SK-N-SH treated with all-trans-retinoic acid at 6 μM for 48 hours (cell line): ENCODE data around the gene PAX3.

Experiments
- ATAC-seq: fragments of 200-7000 bp; cut with Tn5 transposase; 3 replicates; pipeline ENCODE4 v1.9.1; 2020; ENCODE audit warnings: mild to moderate bottlenecking, moderate library complexity
- ARNTL ChIP-seq: fragments of 450-650 bp; formaldehyde crosslinking; IDR thresholded peaks from 2 replicates; pipeline ENCODE4 v1.5.0; 2020; ENCODE audit warnings: low read depth, mild to moderate bottlenecking, moderate library complexity, borderline replicate concordance
- BACH2 ChIP-seq: fragments of 250-450 bp; sonication (Bioruptor Pico); IDR thresholded peaks from 2 replicates; pipeline ENCODE4 v1.9.0; 2021; ENCODE audit warnings: mild to moderate bottlenecking, borderline replicate concordance
- CREB5 ChIP-seq: fragments of 250-450 bp; sonication (Bioruptor Pico); IDR thresholded peaks from 2 replicates; pipeline ENCODE4 v1.5.1; 2020; ENCODE audit warnings: low read depth, mild to moderate bottlenecking, moderate library complexity
- CSDC2 ChIP-seq: fragments of 250-450 bp; sonication (Bioruptor Pico); IDR thresholded peaks from 2 replicates; pipeline ENCODE4 v1.5.0; 2020; ENCODE audit warnings: mild to moderate bottlenecking, moderate library complexity
- CSRNP3 ChIP-seq: fragments of 250-450 bp; sonication (Bioruptor Pico); IDR thresholded peaks from 2 replicates; pipeline ENCODE4 v1.5.1; 2021; ENCODE audit warnings: mild to moderate bottlenecking, moderate library complexity
- ESRRG ChIP-seq: fragments of 250-450 bp; sonication (Bioruptor Pico); IDR thresholded peaks from 2 replicates; pipeline ENCODE4 v1.6.1; 2021; ENCODE audit warnings: mild to moderate bottlenecking
- ISL1 ChIP-seq: fragments of 250-450 bp; sonication (Bioruptor Pico); IDR thresholded peaks from 2 replicates; pipeline ENCODE4 v2.1.2; 2022; ENCODE audit warnings: mild to moderate bottlenecking, moderate library complexity
- OSR1 ChIP-seq: fragments of 250-450 bp; sonication (Bioruptor Pico); IDR thresholded peaks from 2 replicates; pipeline ENCODE4 v1.8.0; 2022; ENCODE audit warnings: moderate library complexity, mild to moderate bottlenecking, inconsistent platforms
- PPARA ChIP-seq: fragments of 250-450 bp; sonication (Bioruptor Pico); IDR thresholded peaks from 2 replicates; pipeline ENCODE4 v1.5.0; 2020; ENCODE audit warnings: mild to moderate bottlenecking, borderline replicate concordance
- RARB ChIP-seq: fragments of 250-450 bp; sonication (Bioruptor Pico); IDR thresholded peaks from 2 replicates; pipeline ENCODE4 v1.8.0; 2021; ENCODE audit warnings: mild to moderate bottlenecking, moderate library complexity
- SNAI2 ChIP-seq: fragments of 250-450 bp; sonication (Bioruptor Pico); IDR thresholded peaks from 2 replicates; pipeline ENCODE4 v1.5.0; 2020; ENCODE audit warnings: mild to moderate bottlenecking, moderate library complexity
- TCF4 ChIP-seq: fragments of 250-450 bp; sonication (Bioruptor Pico); IDR thresholded peaks from 2 replicates; pipeline ENCODE4 v1.8.0; 2021; ENCODE audit warnings: mild to moderate bottlenecking, moderate library complexity, borderline replicate concordance
- TOX ChIP-seq: fragments of 250-450 bp; sonication (Bioruptor Pico); IDR thresholded peaks from 2 replicates; pipeline ENCODE4 v1.8.0; 2021; ENCODE audit warnings: mild to moderate bottlenecking, moderate library complexity, borderline replicate concordance
- ZC3H10 ChIP-seq: fragments of 250-450 bp; sonication (Bioruptor Pico); IDR thresholded peaks from 2 replicates; pipeline ENCODE4 v1.5.1; 2021; ENCODE audit warnings: mild to moderate bottlenecking, moderate library complexity
- ZFP3 ChIP-seq: fragments of 250-450 bp; sonication (Bioruptor Pico); IDR thresholded peaks from 2 replicates; pipeline ENCODE4 v1.5.0; 2020; ENCODE audit warnings: mild to moderate bottlenecking, moderate library complexity
- ZFP30 ChIP-seq: fragments of 450-650 bp; formaldehyde crosslinking; IDR thresholded peaks from 2 replicates; pipeline ENCODE4 v1.5.0; 2022; ENCODE audit warnings: mild to moderate bottlenecking, moderate library complexity
- ZNF70 ChIP-seq: fragments of 450-650 bp; formaldehyde crosslinking; IDR thresholded peaks from 2 replicates; pipeline ENCODE4 v1.5.0; 2020; ENCODE audit warnings: mild to moderate bottlenecking, moderate library complexity
- ZNF8 ChIP-seq: fragments of 450-650 bp; formaldehyde crosslinking; IDR thresholded peaks from 2 replicates; pipeline ENCODE4 v1.5.0; 2020; ENCODE audit warnings: mild to moderate bottlenecking, moderate library complexity
- TF ChIP-seq, protein P1 (sequence below): fragments of 250-450 bp; sonication (Bioruptor Pico); IDR thresholded peaks from 2 replicates; pipeline ENCODE4 v1.8.0; 2021; ENCODE audit warnings: low read depth, mild to moderate bottlenecking, moderate library complexity, borderline replicate concordance
- TF ChIP-seq, protein P2 (sequence below): fragments of 250-450 bp; sonication (Bioruptor Pico); IDR thresholded peaks from 2 replicates; pipeline ENCODE4 v1.8.0; 2020; ENCODE audit warnings: mild to moderate bottlenecking, moderate library complexity, borderline replicate concordance
- TF ChIP-seq, protein P3 (sequence below): fragments of 250-450 bp; sonication (Bioruptor Pico); IDR thresholded peaks from 2 replicates; pipeline ENCODE4 v1.5.0; 2020; ENCODE audit warnings: mild to moderate bottlenecking, moderate library complexity

Gene PAX3

DNA sequence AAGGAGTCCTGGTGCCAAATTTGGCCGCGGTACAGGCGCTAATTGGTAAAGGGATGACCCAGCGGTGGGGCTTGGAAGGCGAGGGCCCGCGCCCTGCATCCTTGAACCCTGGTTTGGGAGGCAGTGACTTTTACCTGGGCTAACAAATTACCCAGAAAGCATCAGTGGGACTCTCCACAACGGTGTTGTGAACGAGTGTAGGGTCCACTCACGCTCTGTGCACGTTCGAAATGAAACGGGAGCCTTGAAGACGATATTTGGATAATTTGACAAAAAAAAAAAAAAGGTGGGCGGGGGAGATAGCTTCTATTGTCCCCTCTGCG lies 3.0 kb upstream of the PAX3 start (continued):
- TF ChIP-seq, protein P1, sequence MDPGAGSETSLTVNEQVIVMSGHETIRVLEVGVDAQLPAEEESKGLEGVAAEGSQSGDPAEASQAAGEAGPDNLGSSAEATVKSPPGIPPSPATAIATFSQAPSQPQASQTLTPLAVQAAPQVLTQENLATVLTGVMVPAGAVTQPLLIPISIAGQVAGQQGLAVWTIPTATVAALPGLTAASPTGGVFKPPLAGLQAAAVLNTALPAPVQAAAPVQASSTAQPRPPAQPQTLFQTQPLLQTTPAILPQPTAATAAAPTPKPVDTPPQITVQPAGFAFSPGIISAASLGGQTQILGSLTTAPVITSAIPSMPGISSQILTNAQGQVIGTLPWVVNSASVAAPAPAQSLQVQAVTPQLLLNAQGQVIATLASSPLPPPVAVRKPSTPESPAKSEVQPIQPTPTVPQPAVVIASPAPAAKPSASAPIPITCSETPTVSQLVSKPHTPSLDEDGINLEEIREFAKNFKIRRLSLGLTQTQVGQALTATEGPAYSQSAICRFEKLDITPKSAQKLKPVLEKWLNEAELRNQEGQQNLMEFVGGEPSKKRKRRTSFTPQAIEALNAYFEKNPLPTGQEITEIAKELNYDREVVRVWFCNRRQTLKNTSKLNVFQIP (CRISPR knock-in tag) = no peak
- TF ChIP-seq CSRNP3 (CRISPR knock-in tag) (no peak), ZNF8 (CRISPR knock-in tag) (no peak), ZFP30 (CRISPR knock-in tag) (no peak), ISL1 (CRISPR knock-in tag) (no peak)

- TF ChIP-seq, protein P2, sequence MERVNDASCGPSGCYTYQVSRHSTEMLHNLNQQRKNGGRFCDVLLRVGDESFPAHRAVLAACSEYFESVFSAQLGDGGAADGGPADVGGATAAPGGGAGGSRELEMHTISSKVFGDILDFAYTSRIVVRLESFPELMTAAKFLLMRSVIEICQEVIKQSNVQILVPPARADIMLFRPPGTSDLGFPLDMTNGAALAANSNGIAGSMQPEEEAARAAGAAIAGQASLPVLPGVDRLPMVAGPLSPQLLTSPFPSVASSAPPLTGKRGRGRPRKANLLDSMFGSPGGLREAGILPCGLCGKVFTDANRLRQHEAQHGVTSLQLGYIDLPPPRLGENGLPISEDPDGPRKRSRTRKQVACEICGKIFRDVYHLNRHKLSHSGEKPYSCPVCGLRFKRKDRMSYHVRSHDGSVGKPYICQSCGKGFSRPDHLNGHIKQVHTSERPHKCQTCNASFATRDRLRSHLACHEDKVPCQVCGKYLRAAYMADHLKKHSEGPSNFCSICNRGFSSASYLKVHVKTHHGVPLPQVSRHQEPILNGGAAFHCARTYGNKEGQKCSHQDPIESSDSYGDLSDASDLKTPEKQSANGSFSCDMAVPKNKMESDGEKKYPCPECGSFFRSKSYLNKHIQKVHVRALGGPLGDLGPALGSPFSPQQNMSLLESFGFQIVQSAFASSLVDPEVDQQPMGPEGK (CRISPR knock-in tag) = no peak
- no peak for TF ChIP-seq TCF4 (CRISPR knock-in tag)
- TF ChIP-seq ZNF8 (CRISPR knock-in tag) = no peak
- no peak for TF ChIP-seq ISL1 (CRISPR knock-in tag)
- no peak for TF ChIP-seq ESRRG (CRISPR knock-in tag)
- no peak for TF ChIP-seq OSR1 (CRISPR knock-in tag)
- no peak for TF ChIP-seq ZNF70 (CRISPR knock-in tag)
- TF ChIP-seq PPARA (CRISPR knock-in tag) = no peak
- TF ChIP-seq SNAI2 (CRISPR knock-in tag) = no peak
- no peak for TF ChIP-seq ZC3H10 (CRISPR knock-in tag)
- no peak for TF ChIP-seq BACH2 (CRISPR knock-in tag)
- TF ChIP-seq, protein P3, sequence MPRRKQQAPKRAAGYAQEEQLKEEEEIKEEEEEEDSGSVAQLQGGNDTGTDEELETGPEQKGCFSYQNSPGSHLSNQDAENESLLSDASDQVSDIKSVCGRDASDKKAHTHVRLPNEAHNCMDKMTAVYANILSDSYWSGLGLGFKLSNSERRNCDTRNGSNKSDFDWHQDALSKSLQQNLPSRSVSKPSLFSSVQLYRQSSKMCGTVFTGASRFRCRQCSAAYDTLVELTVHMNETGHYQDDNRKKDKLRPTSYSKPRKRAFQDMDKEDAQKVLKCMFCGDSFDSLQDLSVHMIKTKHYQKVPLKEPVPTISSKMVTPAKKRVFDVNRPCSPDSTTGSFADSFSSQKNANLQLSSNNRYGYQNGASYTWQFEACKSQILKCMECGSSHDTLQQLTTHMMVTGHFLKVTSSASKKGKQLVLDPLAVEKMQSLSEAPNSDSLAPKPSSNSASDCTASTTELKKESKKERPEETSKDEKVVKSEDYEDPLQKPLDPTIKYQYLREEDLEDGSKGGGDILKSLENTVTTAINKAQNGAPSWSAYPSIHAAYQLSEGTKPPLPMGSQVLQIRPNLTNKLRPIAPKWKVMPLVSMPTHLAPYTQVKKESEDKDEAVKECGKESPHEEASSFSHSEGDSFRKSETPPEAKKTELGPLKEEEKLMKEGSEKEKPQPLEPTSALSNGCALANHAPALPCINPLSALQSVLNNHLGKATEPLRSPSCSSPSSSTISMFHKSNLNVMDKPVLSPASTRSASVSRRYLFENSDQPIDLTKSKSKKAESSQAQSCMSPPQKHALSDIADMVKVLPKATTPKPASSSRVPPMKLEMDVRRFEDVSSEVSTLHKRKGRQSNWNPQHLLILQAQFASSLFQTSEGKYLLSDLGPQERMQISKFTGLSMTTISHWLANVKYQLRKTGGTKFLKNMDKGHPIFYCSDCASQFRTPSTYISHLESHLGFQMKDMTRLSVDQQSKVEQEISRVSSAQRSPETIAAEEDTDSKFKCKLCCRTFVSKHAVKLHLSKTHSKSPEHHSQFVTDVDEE (CRISPR knock-in tag) = no peak
- TF ChIP-seq CSRNP3 (CRISPR knock-in tag) = no peak
- no peak for TF ChIP-seq RARB (CRISPR knock-in tag)
- TF ChIP-seq ZFP30 (CRISPR knock-in tag) = no peak
- TF ChIP-seq CREB5 (CRISPR knock-in tag) = no peak
- no peak for TF ChIP-seq TOX (CRISPR knock-in tag)
- TF ChIP-seq, all 23 proteins: peak for 0
- no peak for ATAC-seq
Measured at GRCh38 chr2:222301053-222301795, 2.4 kb upstream of the PAX3 start.

GRCh38 chr2:222300726-222301052 lies 1.9 kb upstream of the PAX3 start:
- ATAC-seq = no peak
- TF ChIP-seq CREB5 (CRISPR knock-in tag) (no peak), ARNTL (CRISPR knock-in tag) (no peak), ZNF70 (CRISPR knock-in tag) (no peak), PPARA (CRISPR knock-in tag) (no peak), TCF4 (CRISPR knock-in tag) (no peak), CSRNP3 (CRISPR knock-in tag) (no peak), ZFP3 (CRISPR knock-in tag) (no peak), SNAI2 (CRISPR knock-in tag) (no peak), ZFP30 (CRISPR knock-in tag) (no peak), CSDC2 (CRISPR knock-in tag) (no peak)
- TF ChIP-seq, protein P2 (CRISPR knock-in tag) = no peak
